Fibroblast of skin of right biceps (primary cell): ENCODE results near the gene DOCK11.
"Not testable (repeated sequence)": the region's sequence is repeated elsewhere in the genome, so short reads cannot be mapped to it uniquely, and the experiment has no call there.

Experiments
- DNase-seq: peaks from one replicate; pipeline ENCODE4 v3.0.0-alpha.2; 2013

The DOCK11 gene

GRCh38 chrX:118495061-118495921 is at the start of gene DOCK11:
Gene DOCK11, plus strand, starts transcription at chrX:118495815. Its CDS starts 157 bp downstream, at chrX:118495972.
- DNase-seq: peak; percentile 89

DNA sequence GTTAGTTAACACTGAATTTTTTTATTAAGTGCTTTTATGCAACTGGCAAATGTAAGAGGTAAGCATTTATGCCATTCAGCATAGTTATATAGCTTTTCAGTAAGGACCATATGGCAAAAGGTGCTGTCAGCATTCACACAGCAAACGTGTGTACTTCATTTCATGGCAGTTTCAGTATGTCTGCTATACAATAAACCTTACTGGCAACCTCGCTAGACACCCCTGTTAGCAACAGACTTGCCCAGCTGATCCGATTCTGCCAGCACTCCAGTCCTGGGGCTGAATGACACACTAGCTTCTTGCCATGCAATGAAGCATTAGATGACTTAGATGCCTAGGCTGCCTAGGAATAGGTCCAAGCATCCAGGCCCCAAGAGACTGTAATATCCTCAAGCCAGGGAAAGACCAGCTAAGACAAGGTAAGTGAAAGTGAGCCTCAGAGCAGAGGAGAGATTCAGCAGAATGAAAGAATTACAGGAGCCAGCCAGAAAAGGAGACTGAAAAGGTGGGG is 47.3 kb upstream of the DOCK11 start:
- peak; percentile 17 for DNase-seq

GRCh38 chrX:118455013-118455412 is 40.6 kb upstream of the DOCK11 start:
- no peak for DNase-seq

GRCh38 chrX:118459494-118459893 is 36.1 kb upstream of the DOCK11 start:
- DNase-seq: peak; percentile 49

DNA sequence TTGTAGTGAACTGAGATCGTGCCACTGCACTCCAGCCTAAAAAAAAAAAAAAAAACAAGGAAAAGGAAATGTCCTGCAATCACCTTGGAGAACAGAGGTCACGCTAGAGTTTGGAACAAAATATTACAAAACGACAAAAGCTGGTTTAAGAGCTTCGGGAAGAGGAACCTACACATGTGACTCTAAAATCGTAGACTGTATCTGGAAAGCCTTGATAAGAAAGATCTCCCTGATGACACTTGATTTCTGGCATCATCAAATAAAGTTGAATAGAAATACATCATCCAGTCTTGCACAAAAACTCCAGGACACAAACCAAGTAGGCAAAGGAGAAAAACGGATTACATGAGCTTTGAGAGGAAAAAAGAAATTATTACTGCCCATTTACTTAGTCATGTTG is 31.1 kb upstream of the DOCK11 start:
- DNase-seq: no peak

- DNase-seq: peak; percentile 15
Measured at GRCh38 chrX:118468122-118468521, 27.5 kb upstream of the DOCK11 start.

GRCh38 chrX:118470721-118471347 is 24.8 kb upstream of the DOCK11 start:
- DNase-seq: not testable (repeated sequence)

DNA sequence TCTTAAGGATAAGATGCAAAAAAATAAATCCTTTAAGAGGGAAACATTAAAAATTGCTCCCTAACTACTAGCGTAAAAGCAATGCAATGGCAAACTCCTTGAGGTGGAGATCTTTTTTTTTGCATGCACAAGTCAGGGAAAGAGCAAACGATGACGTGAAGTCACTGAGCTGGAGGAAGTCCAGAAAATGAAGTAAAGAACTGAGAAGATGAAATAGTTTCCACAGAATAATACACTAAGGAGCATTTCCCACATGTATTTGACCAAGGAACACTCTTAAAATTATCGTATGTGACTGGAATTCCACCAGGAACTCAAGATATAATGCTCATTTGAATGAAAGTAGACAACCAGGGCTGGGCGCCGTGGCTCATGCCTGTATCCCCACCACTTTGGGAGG is 21.0 kb upstream of the DOCK11 start:
- DNase-seq: peak; percentile 9

- DNase-seq: no peak
Measured at GRCh38 chrX:118475903-118476302, 19.7 kb upstream of the DOCK11 start.

DNA sequence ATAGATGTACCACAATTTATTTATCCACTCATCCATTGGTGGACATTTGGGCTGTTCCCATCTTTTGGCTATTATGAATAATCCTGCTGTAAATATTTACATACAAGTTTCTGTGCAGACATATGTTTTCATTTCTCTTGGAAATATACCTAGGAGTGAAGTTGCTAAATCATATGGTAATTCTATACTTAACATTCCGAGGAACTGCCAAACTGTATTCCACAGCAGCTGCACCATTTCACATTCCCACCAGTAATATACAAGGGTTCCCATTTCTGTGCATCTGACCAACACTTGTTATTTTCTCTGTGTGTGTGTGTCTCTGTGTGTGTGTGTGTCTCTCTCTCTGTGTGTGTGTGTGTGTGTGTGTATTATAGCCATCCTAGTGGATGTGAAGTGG is 15.4 kb upstream of the DOCK11 start:
- no peak for DNase-seq

GRCh38 chrX:118482384-118482783 is 13.2 kb upstream of the DOCK11 start:
- DNase-seq: not testable (repeated sequence)

DNA sequence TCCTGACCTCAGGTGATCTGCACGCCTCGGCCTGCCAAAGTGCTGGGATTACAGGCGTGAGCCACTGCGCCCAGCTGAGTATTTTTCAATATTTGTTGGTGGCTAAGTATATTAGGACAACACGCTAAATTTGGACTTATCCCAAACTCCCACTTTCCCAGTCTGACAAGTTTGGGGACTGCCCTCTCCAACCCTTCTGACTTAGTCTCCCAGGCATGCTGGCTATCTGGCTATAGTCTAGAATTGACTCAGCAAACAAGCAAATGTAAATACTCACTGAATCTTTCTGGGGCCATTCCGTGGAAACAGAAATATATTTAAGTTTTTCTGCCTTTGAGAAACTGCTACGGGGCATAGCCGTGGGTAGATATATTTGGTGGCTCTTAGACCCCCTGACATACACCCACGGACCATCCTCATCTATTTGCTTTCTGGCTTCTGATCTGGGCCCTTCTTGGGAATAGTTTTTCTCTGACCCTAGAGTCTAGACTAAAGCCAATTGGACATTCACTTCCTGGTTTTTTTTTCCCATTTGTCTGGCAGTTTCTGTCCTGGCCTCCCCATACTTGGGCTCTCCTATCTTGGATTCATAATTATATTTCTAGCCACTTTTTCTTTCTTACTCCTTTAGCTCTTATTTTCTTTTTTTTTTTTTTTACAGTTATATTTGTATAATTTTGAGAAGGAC is 11.3 kb upstream of the DOCK11 start:
- no peak for DNase-seq

GRCh38 chrX:118486693-118487092 is 8.9 kb upstream of the DOCK11 start:
- DNase-seq: not testable (repeated sequence)

- no peak for DNase-seq
Measured at GRCh38 chrX:118493016-118493415, 2.6 kb upstream of the DOCK11 start.

DNA sequence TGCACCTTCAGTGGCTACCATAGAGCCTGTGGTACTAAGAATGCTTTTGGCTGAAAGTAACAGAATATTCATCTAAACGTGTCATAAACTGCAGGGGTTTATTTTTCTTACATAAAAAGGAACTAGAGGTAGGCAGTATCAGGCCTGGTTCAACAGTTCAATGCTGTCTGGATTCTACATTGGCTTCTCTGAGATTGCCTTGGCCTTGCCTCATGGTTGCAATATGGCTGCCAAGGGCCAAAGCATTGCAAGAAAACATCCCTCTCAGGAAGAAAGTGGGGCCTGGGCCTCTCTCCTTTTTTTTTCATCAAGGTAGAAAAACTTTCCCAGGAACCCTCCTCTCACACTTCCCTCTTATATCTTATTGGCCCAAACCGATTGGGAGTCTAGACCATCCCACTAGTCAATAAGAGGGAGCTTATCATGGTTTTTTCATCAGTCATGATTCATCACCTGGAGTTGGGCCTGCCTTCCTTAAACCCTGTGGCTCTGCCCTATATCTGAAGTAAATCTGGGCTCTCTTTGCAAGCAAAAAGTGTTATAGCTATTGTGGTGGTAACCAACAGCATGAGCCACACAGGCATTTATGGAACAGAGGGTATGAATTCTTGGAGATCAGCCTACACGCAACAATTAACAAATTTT is 1.8 kb upstream of the DOCK11 start:
- no peak for DNase-seq

DNA sequence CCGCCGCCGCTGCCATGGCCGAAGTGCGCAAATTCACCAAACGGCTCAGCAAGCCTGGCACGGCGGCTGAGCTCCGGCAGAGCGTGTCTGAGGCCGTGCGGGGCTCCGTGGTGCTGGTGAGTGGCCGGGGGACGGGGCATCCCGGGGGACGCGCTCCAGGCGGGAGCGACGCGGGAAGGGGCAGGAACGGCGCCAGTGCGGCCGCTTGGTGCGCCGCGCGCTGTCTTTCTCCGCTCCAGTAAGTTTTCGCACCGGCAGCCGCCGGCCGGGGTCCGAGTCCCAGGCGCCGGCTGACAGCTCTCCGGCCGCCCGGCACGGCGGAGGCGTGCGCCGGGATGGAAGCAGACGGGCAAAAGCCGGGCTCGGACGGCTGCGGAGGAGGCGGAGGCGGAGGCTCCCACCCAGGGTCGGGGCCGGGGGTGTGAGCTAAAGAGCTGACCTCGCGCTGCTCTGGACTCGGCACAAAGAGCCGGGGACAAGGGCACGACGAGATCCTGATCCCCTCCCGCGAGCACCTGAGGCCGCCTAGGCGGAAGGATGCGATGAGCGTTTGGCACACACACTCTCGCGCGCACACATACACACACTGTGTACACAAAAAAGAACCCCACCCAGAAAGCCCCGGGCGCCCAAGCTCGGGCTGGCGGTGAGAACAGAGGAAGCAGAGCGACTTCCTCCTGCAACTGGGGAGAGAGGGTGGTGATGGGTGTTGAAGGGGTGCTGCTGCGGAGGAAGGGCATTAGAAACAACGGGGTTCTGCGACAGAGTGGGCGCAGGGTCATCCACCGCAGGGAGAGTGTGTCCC is 545 bp downstream of the DOCK11 start:
- peak; percentile 42 for DNase-seq

GRCh38 chrX:118496763-118497079 is 1.1 kb downstream of the DOCK11 start:
- DNase-seq: no peak

DNA sequence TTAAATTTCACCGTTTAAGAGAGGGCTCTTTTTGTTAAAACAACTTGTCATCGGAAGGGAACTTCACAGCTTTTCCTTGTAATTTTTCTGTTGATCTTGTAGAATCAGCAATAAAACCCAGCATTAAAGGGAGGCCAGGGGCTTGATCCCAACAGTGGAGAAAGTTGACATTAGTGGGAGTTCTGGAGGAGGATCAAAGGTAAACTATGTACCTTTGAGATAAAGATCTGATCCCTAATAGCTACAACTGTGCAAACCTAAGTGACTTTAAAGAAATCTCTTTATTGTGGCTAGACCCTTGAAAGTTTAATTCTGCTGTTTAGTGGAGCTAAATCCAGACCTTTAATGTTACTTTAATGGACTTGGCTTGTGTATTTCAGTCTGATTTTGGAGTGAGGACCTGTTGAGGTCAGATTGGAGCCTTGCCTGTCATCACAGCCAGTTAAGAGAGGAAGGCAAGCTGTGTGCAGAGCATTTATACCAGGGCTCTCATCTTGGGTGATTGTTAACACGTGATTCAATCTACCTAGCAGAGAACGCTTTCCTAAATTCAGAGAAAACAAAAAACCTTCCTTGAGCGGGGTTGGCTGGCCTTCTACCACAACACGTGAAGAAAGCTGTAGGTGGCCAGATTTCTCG is 1.7 kb downstream of the DOCK11 start:
- DNase-seq: no peak

DNA sequence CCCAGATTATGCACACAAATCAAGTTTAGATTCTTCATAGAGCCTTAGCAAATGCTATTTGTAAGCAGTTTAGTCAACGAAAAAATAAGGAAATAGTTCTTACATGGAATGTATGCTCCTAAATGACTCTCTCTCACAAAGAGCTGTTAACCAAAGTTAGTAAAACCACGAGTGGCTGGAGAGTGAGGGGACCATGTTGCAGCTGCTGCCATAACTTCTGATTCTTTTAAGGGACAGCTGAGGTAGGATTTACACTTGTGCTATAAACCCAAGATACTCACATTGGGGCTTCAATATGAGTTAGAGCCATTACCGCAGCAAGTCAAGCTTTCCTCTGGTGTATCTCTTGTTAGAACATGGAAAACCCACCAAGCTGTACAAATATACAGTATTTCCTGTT is 2.7 kb downstream of the DOCK11 start:
- DNase-seq: no peak

DNA sequence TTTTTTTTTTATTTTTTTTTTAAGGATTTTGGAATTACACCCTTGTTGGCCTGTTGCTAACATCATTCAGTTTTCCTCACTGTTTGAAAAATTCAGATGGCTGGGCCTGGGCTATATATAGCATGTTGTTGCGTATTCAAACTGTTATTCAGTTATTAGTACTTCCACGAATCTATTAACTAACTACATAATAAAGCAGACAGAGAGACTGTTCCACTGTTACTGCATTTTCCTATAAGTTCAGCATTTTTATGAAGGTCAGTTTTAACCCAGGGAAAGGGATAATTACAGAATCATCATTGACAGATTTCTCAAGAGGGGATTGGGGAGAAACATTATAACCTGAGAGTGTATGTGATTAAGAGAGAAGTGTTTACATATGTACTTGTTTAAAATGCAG is 3.1 kb downstream of the DOCK11 start:
- DNase-seq: no peak

- DNase-seq: no peak
Measured at GRCh38 chrX:118499295-118499694, 3.7 kb downstream of the DOCK11 start.
